Measurements from ENCODE around the gene TUBA4B.

TUBA4B gene

GRCh38 chr2:219244789-219245147, 8.3 kb upstream of the TUBA4B start:
- peak overlapping the region; percentile 84 for H3K4me3 ChIP-seq (replicated peaks; ENCODE audit: low read depth, low read length)
- no peak for DNase-seq (ENCODE audit: extremely low read depth, low read depth)

GRCh38 chr2:219245148-219245898, 7.7 kb upstream of the TUBA4B start, which contains the start of the genes GLB1L and STK16:
TSS of gene GLB1L (minus strand) at chr2:219245444. CDS start at chr2:219243573, 1,871 bp downstream.
TSS of gene STK16 (plus strand) at chr2:219245479. CDS start at chr2:219246000, 521 bp downstream.
- H3K4me3 ChIP-seq (replicated peaks; ENCODE audit: low read depth, low read length), result peak within 1 kb of the TSS; percentile 84
- TF ChIP-seq CTCF (IDR thresholded peaks at IDR 0.05; ENCODE audit: low read depth, low read length, missing control alignments), result no peak
- peak; percentile 81 for DNase-seq (ENCODE audit: extremely low read depth, low read depth)

More at GRCh38 chr2:219244789-219245147, 8.3 kb upstream of the TUBA4B start:
- no peak for TF ChIP-seq CTCF (IDR thresholded peaks at IDR 0.05; ENCODE audit: low read depth, low read length, missing control alignments)

GRCh38 chr2:219245899-219246230, 7.2 kb upstream of the TUBA4B start:
- no peak for DNase-seq (ENCODE audit: extremely low read depth, low read depth)
- TF ChIP-seq CTCF (IDR thresholded peaks at IDR 0.05; ENCODE audit: low read depth, low read length, missing control alignments), result no peak
- peak overlapping the region; percentile 84 for H3K4me3 ChIP-seq (replicated peaks; ENCODE audit: low read depth, low read length)

GRCh38 chr2:219246559-219246958, 6.5 kb upstream of the TUBA4B start:
- no peak for TF ChIP-seq CTCF (IDR thresholded peaks at IDR 0.05; ENCODE audit: low read depth, low read length, missing control alignments)
- peak overlapping the region; percentile 84; the same call in 1 of the 2 replicates for H3K4me3 ChIP-seq (replicated peaks; ENCODE audit: low read depth, low read length)
- DNase-seq (ENCODE audit: extremely low read depth, low read depth), result no peak

GRCh38 chr2:219247678-219248642, 5.1 kb upstream of the TUBA4B start:
- no peak for DNase-seq (ENCODE audit: extremely low read depth, low read depth)
- TF ChIP-seq CTCF (IDR thresholded peaks at IDR 0.05; ENCODE audit: low read depth, low read length, missing control alignments), result no peak
- H3K4me3 ChIP-seq (replicated peaks; ENCODE audit: low read depth, low read length), result no peak overlapping the region

- DNase-seq (ENCODE audit: extremely low read depth, low read depth), result no peak
- TF ChIP-seq CTCF (IDR thresholded peaks at IDR 0.05; ENCODE audit: low read depth, low read length, missing control alignments), result no peak
- no peak overlapping the region for H3K4me3 ChIP-seq (replicated peaks; ENCODE audit: low read depth, low read length)
Measured at GRCh38 chr2:219248845-219249202, 4.2 kb upstream of the TUBA4B start.

All from HFF-Myc (cell line).